Right hindlimb (tissue), 1 donor: Measurements from ENCODE around the gene TCF7L1.

Experiments
- DNase-seq: peaks from one replicate; pipeline ENCODE4 v3.0.0-alpha.2; 2018

TCF7L1 gene

DNA sequence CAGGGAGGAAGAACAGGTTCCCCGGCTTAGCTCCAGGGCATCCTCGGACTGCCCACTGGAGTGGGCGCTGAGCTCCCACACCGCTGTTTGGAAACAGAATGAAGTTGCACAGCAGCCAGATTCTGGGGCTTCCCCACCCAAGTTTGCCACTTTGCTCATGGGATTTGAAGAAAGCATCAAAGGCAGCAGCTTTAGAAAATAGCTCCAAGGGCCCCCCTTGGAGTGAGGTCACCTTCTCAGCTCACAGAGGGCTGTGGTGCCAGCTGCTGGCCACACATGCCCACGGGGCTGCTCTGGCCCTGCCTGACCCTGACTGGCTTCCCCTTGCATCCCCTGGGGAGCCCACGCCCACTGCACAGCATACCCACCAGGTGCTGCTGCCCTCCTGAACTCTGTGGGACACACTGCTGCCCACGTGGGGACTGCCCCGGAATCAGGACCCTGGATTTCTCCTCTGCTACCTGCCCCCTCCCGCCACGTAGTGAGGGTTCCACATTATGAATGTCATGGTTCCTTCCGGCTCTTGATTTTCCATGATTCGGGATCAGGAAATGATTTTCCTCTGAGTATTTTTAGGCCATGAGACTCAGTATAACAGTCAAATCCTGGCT lies 124.3 kb downstream of the TCF7L1 start:
- DNase-seq = peak; percentile 53

DNA sequence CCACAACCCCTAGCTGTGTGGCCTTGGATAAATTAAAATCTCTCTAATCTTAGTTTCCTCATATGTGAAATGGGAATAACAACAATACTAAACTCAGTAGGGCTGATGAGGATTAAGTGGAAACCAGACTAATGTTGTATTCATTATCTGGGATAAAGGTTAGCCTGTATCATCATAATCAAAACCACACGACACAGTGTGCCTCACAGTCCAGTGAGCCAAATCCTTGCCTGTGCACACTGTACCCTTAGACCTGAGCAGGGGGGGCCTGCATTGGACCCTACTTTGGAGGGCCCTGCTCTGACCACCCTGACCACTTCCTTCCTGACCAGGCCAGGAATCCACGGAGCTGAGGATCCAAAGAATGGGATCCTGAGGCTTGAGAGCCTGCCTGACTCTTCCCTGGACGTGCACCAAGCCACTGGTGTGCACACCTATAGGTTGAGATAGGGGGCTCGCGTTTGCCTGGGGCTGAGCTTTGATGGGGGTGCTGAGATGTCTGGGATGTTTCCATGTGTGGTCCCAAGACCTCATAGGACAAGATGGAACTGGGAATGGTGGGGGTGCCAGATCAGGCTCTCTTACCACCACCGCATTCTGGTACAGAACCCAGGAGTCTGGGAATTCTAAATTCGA lies 124.9 kb downstream of the TCF7L1 start:
- DNase-seq = no peak

DNA sequence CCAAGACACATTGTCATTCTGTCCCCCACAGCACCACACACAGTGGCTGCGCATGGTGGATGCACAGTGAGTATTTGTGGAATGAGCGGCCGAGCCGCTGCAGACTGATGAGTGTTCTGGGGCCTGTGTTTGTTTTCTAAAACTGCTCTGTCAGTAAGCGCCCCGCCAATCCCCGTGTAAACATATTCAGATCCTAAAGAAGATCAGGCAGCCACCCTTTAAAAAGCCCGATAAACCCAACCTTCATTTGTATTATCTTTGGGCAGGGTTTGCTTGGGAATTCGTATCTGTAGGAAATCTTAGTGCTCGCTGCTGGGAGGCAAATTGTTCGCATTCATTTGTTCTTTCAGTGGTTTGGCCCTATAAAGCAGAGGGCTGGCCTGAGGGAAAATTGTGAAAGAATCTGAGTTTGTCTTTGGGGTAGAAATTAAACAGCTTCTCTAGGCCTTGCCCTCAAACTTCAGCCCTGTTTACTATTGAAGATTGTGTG lies 126.0 kb downstream of the TCF7L1 start:
- DNase-seq = no peak

DNA sequence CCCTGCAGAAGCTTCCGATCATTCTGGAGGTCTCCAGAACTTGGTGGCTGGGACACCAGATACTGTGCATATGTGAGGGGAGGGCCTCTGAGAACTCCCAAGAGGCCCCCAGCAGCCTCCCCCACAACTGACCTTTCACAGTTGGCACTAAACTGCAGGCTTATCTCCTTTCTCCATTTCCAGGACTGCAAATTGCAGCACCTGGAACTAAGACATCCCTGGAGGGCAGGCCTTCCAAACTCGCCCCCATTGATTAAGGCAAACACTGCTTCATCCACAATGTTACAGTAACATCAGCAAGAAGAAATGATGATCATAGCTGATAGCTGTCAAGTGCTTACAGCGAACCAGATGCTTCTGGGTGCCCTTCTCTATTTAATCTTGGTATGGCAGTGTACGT lies 126.7 kb downstream of the TCF7L1 start:
- no peak for DNase-seq

DNA sequence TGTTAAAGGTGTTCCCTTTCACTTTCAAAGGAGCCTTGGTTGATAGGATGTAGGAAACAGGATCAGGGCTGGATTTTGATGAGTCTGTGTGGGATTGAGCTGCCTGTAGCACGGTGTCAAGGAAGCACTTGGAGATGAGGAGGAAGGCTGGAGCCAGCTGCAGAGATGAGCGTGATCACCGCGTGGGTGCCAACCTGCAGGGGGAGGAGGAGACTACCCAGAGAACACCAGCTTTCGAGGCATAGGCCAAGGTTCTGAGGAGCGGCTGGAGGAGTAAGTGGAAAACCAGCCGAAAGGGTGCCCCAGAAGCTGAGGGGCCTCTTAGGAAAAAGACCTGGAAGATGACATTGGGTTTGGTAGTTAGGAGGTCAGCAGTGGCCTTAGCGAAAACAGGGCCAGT lies 130.4 kb downstream of the TCF7L1 start:
- no peak for DNase-seq

DNA sequence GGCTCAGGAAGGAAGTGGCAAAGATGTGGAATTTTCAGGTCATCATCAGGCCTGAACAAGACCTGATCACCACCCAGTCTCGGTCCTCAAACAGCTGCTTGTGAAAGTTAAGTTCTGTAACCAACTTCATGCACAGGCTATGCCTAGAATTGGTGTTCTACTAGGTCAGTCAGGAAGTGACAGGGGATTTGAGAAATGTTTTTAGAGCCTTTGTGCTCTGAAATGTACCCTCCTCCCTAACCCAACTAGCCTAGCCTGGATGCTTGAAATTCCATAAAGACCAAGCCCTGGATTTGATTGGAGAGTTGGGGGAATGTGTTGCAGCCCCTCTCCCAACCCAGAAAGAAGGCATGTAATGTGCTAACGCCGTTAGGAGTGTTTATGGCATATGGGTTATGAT lies 131.3 kb downstream of the TCF7L1 start:
- no peak for DNase-seq

DNA sequence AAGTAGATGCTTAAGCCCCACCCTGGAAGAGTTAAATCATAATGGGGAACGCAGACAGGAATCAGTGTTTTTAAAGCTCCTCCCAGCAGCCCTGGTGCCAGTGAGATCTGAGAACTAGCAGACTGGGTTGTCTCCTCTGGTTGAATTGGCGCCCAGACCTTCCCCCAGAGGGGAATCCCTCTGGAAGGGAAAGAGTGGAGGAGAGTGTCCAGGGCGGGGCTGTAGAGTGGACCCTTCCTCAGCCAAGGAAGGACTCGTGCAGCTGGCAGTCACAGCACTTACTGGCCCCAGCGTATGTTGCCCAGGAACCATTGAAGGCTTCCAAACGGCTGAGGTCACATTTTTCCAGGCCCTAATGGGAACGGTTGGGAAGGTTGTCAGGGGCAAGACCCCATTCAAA lies 132.1 kb downstream of the TCF7L1 start:
- peak; percentile 88 for DNase-seq

DNA sequence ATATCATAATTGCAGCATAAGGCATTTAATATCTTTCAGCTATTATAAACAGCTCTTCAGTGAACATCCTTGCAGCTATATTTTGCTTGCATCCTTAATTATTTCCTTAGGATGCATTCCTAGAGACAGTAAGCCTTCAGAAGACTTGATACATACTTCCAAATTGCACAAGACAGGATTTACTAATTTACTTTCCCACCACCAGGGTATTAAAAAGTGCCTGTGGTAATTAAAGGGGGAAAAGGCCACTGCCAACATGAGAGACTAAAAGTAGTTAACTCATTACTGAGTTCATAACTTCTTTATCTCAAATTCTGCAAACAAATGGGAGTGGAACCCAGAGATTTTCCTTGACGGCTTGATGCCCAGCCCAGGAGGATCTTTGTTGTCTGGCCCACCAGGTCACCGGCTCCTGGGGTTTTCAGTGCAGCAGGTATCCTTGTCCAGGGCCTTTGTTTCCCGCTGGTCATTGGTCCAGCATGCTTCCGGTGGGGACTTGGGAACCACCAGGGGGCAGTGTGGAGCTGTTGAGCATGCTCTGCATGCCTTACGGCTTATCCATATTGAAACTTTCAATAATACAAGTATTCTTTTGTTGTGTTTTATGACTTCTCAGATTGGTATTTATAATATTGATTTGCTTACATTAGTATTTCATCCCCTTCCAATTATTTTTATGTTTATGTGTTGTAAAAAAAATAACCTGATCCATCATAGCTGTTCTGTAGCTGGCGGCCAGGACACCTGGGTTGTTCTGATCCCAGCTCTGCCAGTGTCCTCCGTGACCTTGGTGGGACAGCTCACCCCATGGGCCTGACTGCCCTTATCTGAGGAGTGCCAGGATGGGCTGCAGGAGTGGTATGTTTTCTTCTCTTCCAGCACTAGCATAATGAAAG lies 133.2 kb downstream of the TCF7L1 start:
- DNase-seq = no peak

DNA sequence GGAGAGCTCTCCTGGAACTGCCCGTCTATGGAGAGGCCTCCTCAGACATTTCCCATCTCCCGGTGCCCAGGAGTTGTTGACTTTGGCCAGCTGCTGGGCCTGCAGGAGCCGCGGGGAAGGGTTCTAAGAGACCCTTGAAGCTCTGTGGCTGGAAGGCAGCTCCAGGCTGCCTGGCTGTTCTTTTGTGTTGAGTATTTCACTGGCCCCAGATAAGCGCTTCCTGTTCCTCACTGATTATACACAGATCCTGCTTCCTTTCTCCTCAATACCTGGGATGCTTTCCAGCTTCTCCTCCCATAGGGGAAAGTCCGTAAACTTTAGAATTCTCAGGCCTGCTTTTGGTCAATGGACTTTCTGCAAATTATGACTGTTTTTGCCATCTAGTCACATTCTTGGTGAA lies 136.8 kb downstream of the TCF7L1 start:
- no peak for DNase-seq

DNA sequence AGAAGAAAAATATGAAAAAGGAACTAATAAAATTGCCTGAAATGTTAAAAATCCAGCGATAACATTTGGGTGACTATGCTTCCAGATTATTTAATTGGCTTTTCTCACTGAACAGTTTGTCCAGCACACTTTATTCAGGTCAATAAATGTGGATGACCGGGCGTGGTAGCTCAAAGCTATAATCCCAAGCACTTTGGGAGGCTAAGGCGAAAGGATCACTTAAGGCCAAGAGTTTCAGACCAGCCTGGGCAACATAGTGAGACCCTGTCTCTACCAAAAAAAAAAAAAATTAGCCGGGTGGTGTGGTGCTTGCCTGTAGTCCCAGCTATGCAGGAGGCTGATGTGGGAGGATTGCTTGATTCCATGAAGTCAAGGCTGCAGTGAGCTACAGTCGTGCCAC lies 139.2 kb downstream of the TCF7L1 start:
- DNase-seq = no peak

DNA sequence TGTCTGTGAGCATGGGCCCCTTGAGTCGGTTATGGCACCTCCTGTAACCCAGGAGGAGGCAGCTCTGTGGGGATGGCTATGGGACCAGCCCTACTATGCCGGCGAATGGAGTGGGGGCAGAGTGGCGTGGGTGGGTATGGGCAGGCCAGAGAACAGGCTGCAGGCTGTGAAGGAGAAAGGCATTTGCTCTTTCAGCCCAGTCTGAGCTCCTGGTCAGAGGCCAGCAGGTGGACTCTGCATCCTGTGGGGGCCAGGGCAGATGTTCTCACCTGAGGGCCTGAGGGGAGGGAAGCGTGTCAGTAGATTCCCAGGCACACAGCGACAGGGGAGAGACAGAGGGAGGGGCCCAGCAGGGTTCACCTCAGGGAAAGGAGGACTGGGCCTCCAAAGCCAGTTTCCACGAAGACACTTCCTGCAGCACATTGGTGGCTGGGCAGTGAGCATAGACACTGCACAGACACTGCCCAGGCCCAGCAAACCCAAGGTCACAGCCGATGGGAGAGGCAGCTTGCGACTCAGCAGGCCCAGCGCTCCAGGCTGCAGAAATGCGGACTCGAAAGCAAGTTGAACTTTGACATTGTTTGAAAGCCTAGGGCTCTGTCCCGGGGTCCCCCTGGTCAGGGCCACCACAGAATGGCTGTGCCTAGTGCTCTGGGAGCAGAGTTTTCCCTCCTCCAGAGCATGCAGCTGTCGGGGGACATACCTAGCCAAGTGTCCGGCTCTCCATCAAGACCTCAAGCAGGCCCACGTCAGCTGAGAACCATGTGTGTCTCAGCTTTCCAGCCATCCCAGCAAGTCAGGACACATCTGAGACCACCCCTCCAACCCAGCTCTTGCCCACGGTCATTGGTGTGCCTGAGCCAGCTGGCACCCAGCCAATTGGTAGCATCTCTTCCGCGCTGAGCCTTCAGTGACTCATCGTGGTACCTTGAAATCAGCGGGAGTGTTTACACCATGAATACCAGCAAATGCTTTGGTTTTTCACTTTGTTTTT lies 140.8 kb downstream of the TCF7L1 start:
- DNase-seq = peak; percentile 54

DNA sequence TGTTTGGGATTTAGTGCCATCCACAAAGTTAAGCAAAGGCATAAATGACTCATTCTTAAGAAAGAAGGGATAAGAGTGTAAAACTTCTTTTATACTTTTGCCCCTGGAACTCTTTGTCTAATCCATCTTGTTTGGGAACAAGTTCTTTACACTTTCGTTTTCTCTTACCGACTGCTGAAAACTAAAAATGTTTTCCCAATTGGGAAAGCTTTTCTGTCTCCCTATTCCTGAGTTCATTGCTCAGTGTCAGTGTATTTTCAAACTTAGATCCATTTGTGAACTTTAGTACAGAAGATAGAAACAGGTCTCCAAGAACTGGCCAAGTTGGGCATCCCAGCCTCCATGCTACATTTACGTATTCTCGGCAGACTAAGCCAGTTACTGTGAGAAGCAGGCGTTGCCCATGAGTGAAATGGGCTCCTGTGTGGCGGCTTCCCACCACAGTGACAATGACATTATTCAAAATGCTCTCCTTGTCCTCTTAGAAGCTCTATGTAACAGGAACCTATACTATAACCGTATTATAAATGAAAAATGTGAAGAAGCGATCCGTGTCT lies 142.9 kb downstream of the TCF7L1 start:
- DNase-seq = no peak

DNA sequence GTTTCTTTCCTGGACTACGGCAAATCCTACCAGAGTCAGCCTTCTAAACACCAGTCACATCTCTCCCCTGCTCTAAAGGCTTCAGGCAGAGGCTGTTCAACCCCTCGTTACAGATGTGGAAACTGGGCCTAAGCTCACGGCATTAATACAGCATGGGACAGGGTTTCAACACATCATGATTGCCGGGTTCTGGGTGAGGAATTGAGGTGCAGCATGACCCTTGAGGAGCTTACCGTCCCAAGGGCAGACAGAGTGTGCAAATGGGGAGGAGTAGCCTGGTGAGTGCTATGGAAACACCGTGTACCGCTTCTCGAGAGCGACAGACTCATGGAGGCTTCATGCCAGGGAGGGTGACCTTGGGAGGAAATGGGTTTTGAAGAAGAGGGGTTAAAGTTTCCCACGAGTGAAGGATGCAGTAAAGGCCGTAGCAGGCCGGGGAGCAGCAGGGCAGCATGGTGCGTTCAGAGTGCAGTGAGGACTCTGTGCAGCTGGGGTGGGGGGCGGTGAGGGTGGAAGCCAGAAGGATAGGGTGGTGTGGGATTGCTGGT lies 143.5 kb downstream of the TCF7L1 start:
- no peak for DNase-seq

DNA sequence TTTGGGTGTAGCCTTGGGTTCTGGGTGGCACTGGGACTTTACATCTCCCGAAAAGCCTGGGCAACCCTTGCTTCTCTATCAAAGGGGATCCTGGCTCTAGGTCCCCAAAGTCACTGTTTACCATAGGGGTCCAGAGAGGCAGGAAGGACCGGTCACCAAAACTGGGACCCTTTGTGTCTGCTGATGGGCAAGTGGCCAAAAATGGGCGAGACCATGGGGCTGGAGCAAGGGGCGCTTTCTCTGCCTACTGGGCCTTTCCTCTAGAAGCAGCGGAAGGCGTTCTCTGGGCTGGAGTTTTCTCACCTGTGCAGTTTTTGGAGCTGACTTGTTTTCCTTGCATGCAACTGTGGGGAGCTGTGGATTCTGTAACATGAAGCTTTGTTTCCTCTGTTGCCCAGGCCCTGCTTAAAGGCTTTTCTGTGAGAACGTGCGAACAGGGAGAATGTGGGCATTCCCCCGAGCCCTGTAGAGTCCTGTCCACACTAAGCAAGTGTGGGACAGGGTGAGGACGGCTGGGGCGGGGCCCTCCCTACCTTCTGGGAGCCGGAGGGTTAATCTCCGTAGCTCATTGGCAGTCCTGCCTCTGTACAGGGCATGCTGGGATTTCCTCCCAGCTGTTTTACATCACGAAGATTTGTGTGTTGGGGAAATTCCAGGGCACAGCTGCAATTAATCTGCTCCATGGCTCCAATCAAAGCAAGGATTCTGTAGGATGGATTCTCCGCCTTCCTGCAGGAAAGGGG lies 144.4 kb downstream of the TCF7L1 start:
- DNase-seq = peak; percentile 93

DNA sequence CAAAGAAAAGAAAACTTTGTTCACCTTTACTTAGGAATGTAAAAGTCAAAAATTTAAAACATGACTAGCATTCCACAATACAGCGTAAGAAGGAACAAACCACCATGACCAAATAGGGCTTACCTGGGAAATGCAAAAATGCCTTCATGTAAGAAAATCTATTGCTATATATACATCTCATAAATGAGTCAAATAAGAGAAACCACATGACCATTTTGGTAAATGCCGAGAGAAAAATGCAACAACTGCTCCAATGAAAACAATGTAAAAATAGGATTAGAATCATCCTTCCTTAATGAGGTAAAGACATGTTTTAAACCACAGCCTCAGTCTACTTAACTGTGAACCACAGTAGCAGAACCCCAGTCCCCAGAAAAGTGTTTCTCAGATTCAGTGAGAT lies 145.2 kb downstream of the TCF7L1 start:
- DNase-seq = no peak

DNA sequence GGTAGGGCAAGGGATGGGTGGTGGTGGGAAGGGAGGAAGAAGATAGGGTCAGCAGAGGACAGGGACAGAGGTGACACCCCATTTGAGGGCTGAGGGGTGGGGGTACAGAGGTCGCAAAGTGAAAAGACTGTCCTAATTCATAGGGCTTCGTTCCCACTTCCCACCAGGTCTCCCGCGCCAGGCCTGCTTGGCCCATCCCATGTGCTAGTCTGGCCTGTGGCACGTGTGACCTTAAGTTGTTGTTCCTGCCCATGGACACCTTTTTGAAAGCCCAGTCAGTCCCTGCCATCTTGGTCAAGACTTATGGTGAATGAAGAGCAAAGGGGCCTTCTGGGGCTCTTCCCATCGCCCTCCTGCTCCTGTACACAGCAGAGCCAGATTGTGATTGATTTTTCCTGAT lies 148.4 kb downstream of the TCF7L1 start:
- no peak for DNase-seq

DNA sequence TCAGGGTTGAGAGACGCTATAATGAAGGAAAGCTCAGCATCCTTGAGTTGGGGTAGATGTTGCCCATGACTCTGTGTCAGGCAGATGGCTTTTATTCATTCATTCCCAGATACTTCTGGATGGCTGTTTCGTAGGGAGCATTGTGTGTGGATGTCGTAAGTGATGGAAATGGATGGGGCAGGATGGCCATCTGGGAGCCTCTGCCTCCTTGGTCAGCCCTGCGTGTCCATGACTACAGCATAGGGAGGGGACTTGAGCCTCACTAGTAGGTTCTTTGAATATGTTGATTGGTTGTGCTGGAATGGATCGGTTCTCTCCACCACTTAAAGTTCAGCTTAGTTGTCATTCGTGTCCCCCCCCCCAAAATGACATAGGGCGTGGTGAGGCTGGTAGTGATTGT lies 149.7 kb downstream of the TCF7L1 start:
- no peak for DNase-seq

DNA sequence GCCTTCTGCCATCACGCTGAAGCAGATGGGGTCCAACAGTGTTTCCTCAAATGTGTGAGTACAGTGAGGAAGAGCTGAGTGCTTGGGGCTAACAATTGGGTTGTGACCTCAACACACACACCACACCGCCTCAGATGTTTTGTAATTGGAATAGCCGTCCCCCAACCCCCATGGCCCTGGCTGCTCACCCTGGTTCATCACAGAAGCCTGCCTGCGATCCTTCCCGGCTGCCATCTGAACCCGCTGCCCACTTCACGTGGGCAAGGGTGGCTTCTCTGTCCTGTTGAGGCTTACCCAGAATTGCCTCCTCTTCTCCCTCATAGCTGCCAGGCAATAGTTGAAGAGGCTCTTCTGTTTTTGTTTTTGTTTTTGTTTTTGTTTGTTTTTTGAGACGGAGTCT lies 150.4 kb downstream of the TCF7L1 start:
- no peak for DNase-seq

DNA sequence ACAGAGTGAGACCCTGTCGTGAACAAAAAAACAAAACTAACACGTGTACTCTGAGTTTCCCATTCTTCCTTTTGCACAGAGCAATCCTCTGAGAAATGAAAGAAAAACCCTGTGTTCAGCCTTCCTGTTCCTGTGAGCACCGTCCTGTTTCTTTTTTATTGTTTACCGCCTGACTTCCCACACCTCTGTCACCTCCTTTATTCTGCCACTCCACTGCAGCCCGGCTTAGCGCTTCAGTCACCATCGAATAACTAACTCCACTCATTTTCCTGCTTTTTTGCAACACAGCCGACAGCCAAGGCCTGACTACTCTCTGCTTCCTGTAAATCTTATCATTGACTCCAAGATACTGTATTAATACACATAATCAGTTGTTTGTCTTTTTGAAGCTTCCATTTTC lies 153.7 kb downstream of the TCF7L1 start:
- no peak for DNase-seq

DNA sequence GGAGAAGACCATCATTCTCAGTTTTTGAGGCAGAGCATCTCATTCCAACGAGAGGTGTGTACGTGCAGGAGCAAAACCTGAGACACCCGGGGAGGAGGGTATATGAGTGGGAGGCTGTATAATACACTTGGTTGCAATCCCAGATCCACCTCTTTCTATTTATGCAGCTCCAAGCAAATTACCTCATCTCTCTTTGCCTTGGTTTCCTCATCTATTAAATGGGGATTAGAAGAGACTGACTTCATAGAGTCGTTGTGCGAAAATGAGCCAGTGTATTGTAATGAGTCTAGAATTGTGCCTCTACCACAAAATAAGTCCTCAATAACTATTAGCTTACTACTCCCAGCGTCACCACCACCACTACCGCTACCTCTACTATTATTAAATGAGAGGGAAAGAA lies 154.5 kb downstream of the TCF7L1 start:
- DNase-seq = no peak

DNA sequence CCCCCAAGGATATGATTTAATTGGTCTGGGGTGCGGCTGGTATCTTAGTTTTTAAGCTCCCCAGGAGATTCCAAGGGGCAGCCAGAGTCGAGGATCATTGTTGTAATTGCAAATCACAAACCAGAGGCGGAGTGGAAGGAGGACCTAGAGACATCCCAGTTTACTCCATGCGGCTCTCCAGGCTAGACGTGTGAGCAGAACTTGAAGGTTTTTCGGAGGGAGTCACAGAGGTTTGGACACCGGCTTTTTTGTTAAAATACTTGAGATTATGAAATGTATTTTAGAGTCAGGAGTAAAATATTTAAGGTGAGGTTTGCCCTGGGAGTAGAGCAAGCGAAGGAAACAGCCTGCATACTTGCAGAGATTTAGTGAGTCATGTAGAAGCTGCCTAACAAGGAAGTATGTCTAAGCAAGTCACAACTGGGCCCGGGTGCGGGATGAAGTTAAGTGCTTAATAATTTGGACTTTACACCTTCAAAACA lies 155.1 kb downstream of the TCF7L1 start:
- DNase-seq = no peak
